Neural cell (in vitro differentiated cells): ENCODE data around the gene MINDY2.

Source experiments
- EZH2 ChIP-seq: fragments of 200-600, 300-800 bp; shearing (Covaris generic), sonication (generic); IDR thresholded peaks from 2 replicates; pipeline ENCODE4 v1.6.1; 2014; ENCODE audit warnings: antibody characterized with exemption, low read length, borderline replicate concordance, mild to moderate bottlenecking; ENCODE audit not compliant: insufficient read depth, poor library complexity, severe bottlenecking
- MXI1 ChIP-seq: fragments of 450-650 bp; conservative IDR thresholded peaks from 2 replicates; pipeline ENCODE4 v1.6.1; 2014; ENCODE audit warnings: antibody characterized with exemption, mild to moderate bottlenecking; ENCODE audit not compliant: poor library complexity, severe bottlenecking
- RAD21 ChIP-seq: fragments of 450-650 bp; conservative IDR thresholded peaks from 2 replicates; pipeline ENCODE4 v1.6.1; 2014; ENCODE audit warnings: antibody characterized with exemption, mild to moderate bottlenecking, moderate library complexity
- REST ChIP-seq: IDR thresholded peaks from 2 replicates; pipeline ENCODE4 v1.6.1; 2012; ENCODE audit warnings: borderline replicate concordance
- TAF1 ChIP-seq: IDR thresholded peaks from 2 replicates; pipeline ENCODE4 v1.6.1; 2012; ENCODE audit warnings: low read depth
- TF ChIP-seq, protein P1 (sequence below): fragments of 450-650 bp; IDR thresholded peaks from 2 replicates; pipeline ENCODE4 v1.5.1; 2014; ENCODE audit warnings: antibody characterized with exemption, mild to moderate bottlenecking, moderate library complexity; ENCODE audit not compliant: poor library complexity, severe bottlenecking

GRCh38 chr15:58908550-58909309 lies 137.6 kb downstream of the MINDY2 start:
- TF ChIP-seq, protein P1, sequence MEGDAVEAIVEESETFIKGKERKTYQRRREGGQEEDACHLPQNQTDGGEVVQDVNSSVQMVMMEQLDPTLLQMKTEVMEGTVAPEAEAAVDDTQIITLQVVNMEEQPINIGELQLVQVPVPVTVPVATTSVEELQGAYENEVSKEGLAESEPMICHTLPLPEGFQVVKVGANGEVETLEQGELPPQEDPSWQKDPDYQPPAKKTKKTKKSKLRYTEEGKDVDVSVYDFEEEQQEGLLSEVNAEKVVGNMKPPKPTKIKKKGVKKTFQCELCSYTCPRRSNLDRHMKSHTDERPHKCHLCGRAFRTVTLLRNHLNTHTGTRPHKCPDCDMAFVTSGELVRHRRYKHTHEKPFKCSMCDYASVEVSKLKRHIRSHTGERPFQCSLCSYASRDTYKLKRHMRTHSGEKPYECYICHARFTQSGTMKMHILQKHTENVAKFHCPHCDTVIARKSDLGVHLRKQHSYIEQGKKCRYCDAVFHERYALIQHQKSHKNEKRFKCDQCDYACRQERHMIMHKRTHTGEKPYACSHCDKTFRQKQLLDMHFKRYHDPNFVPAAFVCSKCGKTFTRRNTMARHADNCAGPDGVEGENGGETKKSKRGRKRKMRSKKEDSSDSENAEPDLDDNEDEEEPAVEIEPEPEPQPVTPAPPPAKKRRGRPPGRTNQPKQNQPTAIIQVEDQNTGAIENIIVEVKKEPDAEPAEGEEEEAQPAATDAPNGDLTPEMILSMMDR = no peak
- TF ChIP-seq EZH2 (no peak), REST (no peak), TAF1 (no peak), MXI1 (no peak), RAD21 (no peak)
